ENCODE data around the gene LVRN.
A peak's percentile ranks its signal among the peaks of the same experiment; 100 is the strongest.

The LVRN gene

GRCh38 chr5:116013936-116014335 is 51.7 kb downstream of the LVRN start:
- H3K27me3 ChIP-seq (ENCODE audit: insufficient read depth, low read length, poor library complexity), result no peaks in the 10 kb centered on the region
- H2BK120ac ChIP-seq (ENCODE audit: low read depth, low read length), result no peak overlapping the region
- H3K23ac ChIP-seq (ENCODE audit: low read length), result no peak overlapping the region
- no peak overlapping the region for H4K5ac ChIP-seq (ENCODE audit: low read length)
- no peaks in the 10 kb centered on the region for H3K36me3 ChIP-seq (ENCODE audit: control insufficient read depth, insufficient read depth, low read length)
- no peaks in the 10 kb centered on the region for H3K4me1 ChIP-seq (ENCODE audit: control insufficient read depth, low read depth, low read length)
- H3K27ac ChIP-seq (ENCODE audit: low read depth, low read length), result no peak overlapping the region
- H3K4me3 ChIP-seq (ENCODE audit: low read length), result no peak overlapping the region
- DNase-seq, result no peak
- no peak overlapping the region for H3K18ac ChIP-seq (ENCODE audit: low read length)
- H3K79me2 ChIP-seq (ENCODE audit: control insufficient read depth, insufficient read depth, low read length), result no peaks in the 10 kb centered on the region
- no peak overlapping the region for H3K4ac ChIP-seq (ENCODE audit: low read depth, low read length)
- no peak overlapping the region for H4K8ac ChIP-seq (ENCODE audit: low read depth, low read length)
- no peak overlapping the region for H2BK15ac ChIP-seq (replicated peaks; ENCODE audit: low read depth)
- H3K79me1 ChIP-seq (ENCODE audit: low read length), result no peaks in the 10 kb centered on the region
- no peak overlapping the region for H3K56ac ChIP-seq (ENCODE audit: low read length)
- no peak overlapping the region for H2BK5ac ChIP-seq (ENCODE audit: low read length)
- no peak overlapping the region for H3K4me2 ChIP-seq (ENCODE audit: low read length)
- no peak overlapping the region for H3K9ac ChIP-seq (ENCODE audit: low read length)
- no peak overlapping the region for H2AK5ac ChIP-seq (ENCODE audit: low read length)

GRCh38 chr5:116023619-116024018 is 61.3 kb downstream of the LVRN start:
- H3K79me1 ChIP-seq (ENCODE audit: low read length), result no peaks in the 10 kb centered on the region
- no peak overlapping the region for H3K23ac ChIP-seq (ENCODE audit: low read length)
- H2BK15ac ChIP-seq (replicated peaks; ENCODE audit: low read depth), result no peak overlapping the region

GRCh38 chr5:116025866-116026265 is 63.6 kb downstream of the LVRN start:
- H2BK5ac ChIP-seq (ENCODE audit: low read length), result no peak overlapping the region
- no peak overlapping the region for H3K18ac ChIP-seq (ENCODE audit: low read length)
- H2BK120ac ChIP-seq (ENCODE audit: low read depth, low read length), result no peak overlapping the region
- no peak overlapping the region for H3K23ac ChIP-seq (ENCODE audit: low read length)
- H3K79me1 ChIP-seq (ENCODE audit: low read length), result no peaks in the 10 kb centered on the region
- no peak overlapping the region for H4K5ac ChIP-seq (ENCODE audit: low read length)
- no CpG with 5 or more reads among the region's 1 CpG for WGBS (ENCODE audit: extremely low coverage, insufficient coverage, low lambda C conversion rate)
- no peaks in the 10 kb centered on the region for H3K27me3 ChIP-seq (ENCODE audit: insufficient read depth, low read length, poor library complexity)
- H3K56ac ChIP-seq (ENCODE audit: low read length), result no peak overlapping the region
- H3K9ac ChIP-seq (ENCODE audit: low read length), result no peak overlapping the region
- no peak overlapping the region for H3K4me2 ChIP-seq (ENCODE audit: low read length)
- no peaks in the 10 kb centered on the region for H3K36me3 ChIP-seq (ENCODE audit: control insufficient read depth, insufficient read depth, low read length)
- H3K4me3 ChIP-seq (ENCODE audit: low read length), result no peak overlapping the region
- H3K4me1 ChIP-seq (ENCODE audit: control insufficient read depth, low read depth, low read length), result no peaks in the 10 kb centered on the region
- no peak overlapping the region for H2AK5ac ChIP-seq (ENCODE audit: low read length)
- no peak overlapping the region for H3K27ac ChIP-seq (ENCODE audit: low read depth, low read length)
- no peak overlapping the region for H3K4ac ChIP-seq (ENCODE audit: low read depth, low read length)
- no peak overlapping the region for H4K8ac ChIP-seq (ENCODE audit: low read depth, low read length)
- H2BK15ac ChIP-seq (replicated peaks; ENCODE audit: low read depth), result no peak overlapping the region
- no peak for DNase-seq
- H3K79me2 ChIP-seq (ENCODE audit: control insufficient read depth, insufficient read depth, low read length), result no peaks in the 10 kb centered on the region

More at GRCh38 chr5:116023619-116024018, 61.3 kb downstream of the LVRN start:
- Histone ChIP-seq H3K4me1 (ENCODE audit: control insufficient read depth, low read depth, low read length) (no peaks in the 10 kb centered on the region), H2BK120ac (ENCODE audit: low read depth, low read length) (no peak overlapping the region), H3K36me3 (ENCODE audit: control insufficient read depth, insufficient read depth, low read length) (no peaks in the 10 kb centered on the region), H4K8ac (ENCODE audit: low read depth, low read length) (no peak overlapping the region), H3K4ac (ENCODE audit: low read depth, low read length) (no peak overlapping the region), H2BK5ac (ENCODE audit: low read length) (no peak overlapping the region), H3K56ac (ENCODE audit: low read length) (no peak overlapping the region), H3K4me2 (ENCODE audit: low read length) (no peak overlapping the region), H3K18ac (ENCODE audit: low read length) (no peak overlapping the region), H3K27ac (ENCODE audit: low read depth, low read length) (no peak overlapping the region), H2AK5ac (ENCODE audit: low read length) (no peak overlapping the region), H3K79me2 (ENCODE audit: control insufficient read depth, insufficient read depth, low read length) (no peaks in the 10 kb centered on the region), H4K5ac (ENCODE audit: low read length) (no peak overlapping the region), H3K27me3 (ENCODE audit: insufficient read depth, low read length, poor library complexity) (no peaks in the 10 kb centered on the region), H3K4me3 (ENCODE audit: low read length) (no peak overlapping the region), H3K9ac (ENCODE audit: low read length) (no peak overlapping the region)
- DNase-seq, result no peak

- H2AK5ac ChIP-seq (ENCODE audit: low read length), result no peak within 1 kb of the TSS
- no peaks in the 10 kb centered on the region for H3K79me2 ChIP-seq (ENCODE audit: control insufficient read depth, insufficient read depth, low read length)
- no peak within 1 kb of the TSS for H4K8ac ChIP-seq (ENCODE audit: low read depth, low read length)
- no peak within 1 kb of the TSS for H2BK5ac ChIP-seq (ENCODE audit: low read length)
- H3K18ac ChIP-seq (ENCODE audit: low read length), result no peak within 1 kb of the TSS
- H4K5ac ChIP-seq (ENCODE audit: low read length), result no peak within 1 kb of the TSS
- H3K79me1 ChIP-seq (ENCODE audit: low read length), result no peaks in the 10 kb centered on the region
- H3K4me1 ChIP-seq (ENCODE audit: control insufficient read depth, low read depth, low read length), result no peaks in the 10 kb centered on the region
- no peak within 1 kb of the TSS for H2BK120ac ChIP-seq (ENCODE audit: low read depth, low read length)
- H3K23ac ChIP-seq (ENCODE audit: low read length), result no peak within 1 kb of the TSS
- no peaks in the 10 kb centered on the region for H3K36me3 ChIP-seq (ENCODE audit: control insufficient read depth, insufficient read depth, low read length)
- DNase-seq, result peak; percentile 68
- no CpG with 5 or more reads among the region's 9 CpGs for WGBS (ENCODE audit: extremely low coverage, insufficient coverage, low lambda C conversion rate)
- H3K27me3 ChIP-seq (ENCODE audit: insufficient read depth, low read length, poor library complexity), result no peaks in the 10 kb centered on the region
- no peak within 1 kb of the TSS for H3K9ac ChIP-seq (ENCODE audit: low read length)
- H3K4me3 ChIP-seq (ENCODE audit: low read length), result no peak within 1 kb of the TSS
- no peak within 1 kb of the TSS for H3K4ac ChIP-seq (ENCODE audit: low read depth, low read length)
- no peak within 1 kb of the TSS for H3K27ac ChIP-seq (ENCODE audit: low read depth, low read length)
- H3K56ac ChIP-seq (ENCODE audit: low read length), result no peak within 1 kb of the TSS
- H2BK15ac ChIP-seq (replicated peaks; ENCODE audit: low read depth), result no peak within 1 kb of the TSS
- no peak within 1 kb of the TSS for H3K4me2 ChIP-seq (ENCODE audit: low read length)
Observed at GRCh38 chr5:116032094-116032517, 69.8 kb downstream of the LVRN start, which contains the start of gene ARL14EPL. TSS of gene ARL14EPL (plus strand) at chr5:116032472. CDS start at chr5:116051466, 18,994 bp downstream.

GRCh38 chr5:116032991-116033390 is 70.7 kb downstream of the LVRN start:
- Histone ChIP-seq H2AK5ac (ENCODE audit: low read length) (no peak overlapping the region), H3K4ac (ENCODE audit: low read depth, low read length) (no peak overlapping the region), H4K5ac (ENCODE audit: low read length) (no peak overlapping the region), H4K8ac (ENCODE audit: low read depth, low read length) (no peak overlapping the region), H3K18ac (ENCODE audit: low read length) (no peak overlapping the region), H3K23ac (ENCODE audit: low read length) (no peak overlapping the region), H2BK15ac (replicated peaks; ENCODE audit: low read depth) (no peak overlapping the region), H3K4me1 (ENCODE audit: control insufficient read depth, low read depth, low read length) (no peaks in the 10 kb centered on the region), H3K9ac (ENCODE audit: low read length) (no peak overlapping the region), H3K27ac (ENCODE audit: low read depth, low read length) (no peak overlapping the region), H3K27me3 (ENCODE audit: insufficient read depth, low read length, poor library complexity) (no peaks in the 10 kb centered on the region), H2BK120ac (ENCODE audit: low read depth, low read length) (no peak overlapping the region), H2BK5ac (ENCODE audit: low read length) (no peak overlapping the region), H3K4me3 (ENCODE audit: low read length) (no peak overlapping the region), H3K79me2 (ENCODE audit: control insufficient read depth, insufficient read depth, low read length) (no peaks in the 10 kb centered on the region), H3K36me3 (ENCODE audit: control insufficient read depth, insufficient read depth, low read length) (no peaks in the 10 kb centered on the region), H3K79me1 (ENCODE audit: low read length) (no peaks in the 10 kb centered on the region), H3K56ac (ENCODE audit: low read length) (no peak overlapping the region), H3K4me2 (ENCODE audit: low read length) (no peak overlapping the region)
- no peak for DNase-seq
- WGBS (ENCODE audit: extremely low coverage, insufficient coverage, low lambda C conversion rate), result no CpG with 5 or more reads among the region's 3 CpGs

GRCh38 chr5:116035123-116035522 is 72.8 kb downstream of the LVRN start:
- Histone ChIP-seq H2AK5ac (ENCODE audit: low read length) (no peak overlapping the region), H4K8ac (ENCODE audit: low read depth, low read length) (no peak overlapping the region), H3K4me3 (ENCODE audit: low read length) (no peak overlapping the region), H3K36me3 (ENCODE audit: control insufficient read depth, insufficient read depth, low read length) (no peaks in the 10 kb centered on the region), H3K27ac (ENCODE audit: low read depth, low read length) (no peak overlapping the region), H2BK5ac (ENCODE audit: low read length) (no peak overlapping the region), H2BK120ac (ENCODE audit: low read depth, low read length) (no peak overlapping the region), H3K27me3 (ENCODE audit: insufficient read depth, low read length, poor library complexity) (no peaks in the 10 kb centered on the region), H3K23ac (ENCODE audit: low read length) (no peak overlapping the region), H3K56ac (ENCODE audit: low read length) (no peak overlapping the region), H3K4me2 (ENCODE audit: low read length) (no peak overlapping the region), H3K9ac (ENCODE audit: low read length) (no peak overlapping the region), H4K5ac (ENCODE audit: low read length) (no peak overlapping the region), H3K79me1 (ENCODE audit: low read length) (no peaks in the 10 kb centered on the region), H3K18ac (ENCODE audit: low read length) (no peak overlapping the region), H3K4me1 (ENCODE audit: control insufficient read depth, low read depth, low read length) (peaks cover 8% of the 10 kb centered on the region), H3K4ac (ENCODE audit: low read depth, low read length) (no peak overlapping the region), H2BK15ac (replicated peaks; ENCODE audit: low read depth) (no peak overlapping the region), H3K79me2 (ENCODE audit: control insufficient read depth, insufficient read depth, low read length) (no peaks in the 10 kb centered on the region)
- WGBS (ENCODE audit: extremely low coverage, insufficient coverage, low lambda C conversion rate), result no CpG with 5 or more reads among the region's 5 CpGs
- no peak for DNase-seq
